NCI-H82 (cell line): ENCODE data around the gene HERPUD1.
"Not testable (repeated sequence)": the region's sequence is repeated elsewhere in the genome, so short reads cannot be mapped to it uniquely, and the experiment has no call there.

Source experiments
- DNase-seq: peaks from one replicate; lab custom pipeline; 2025; lab: John Stamatoyannopoulos, UW

Gene HERPUD1

DNA sequence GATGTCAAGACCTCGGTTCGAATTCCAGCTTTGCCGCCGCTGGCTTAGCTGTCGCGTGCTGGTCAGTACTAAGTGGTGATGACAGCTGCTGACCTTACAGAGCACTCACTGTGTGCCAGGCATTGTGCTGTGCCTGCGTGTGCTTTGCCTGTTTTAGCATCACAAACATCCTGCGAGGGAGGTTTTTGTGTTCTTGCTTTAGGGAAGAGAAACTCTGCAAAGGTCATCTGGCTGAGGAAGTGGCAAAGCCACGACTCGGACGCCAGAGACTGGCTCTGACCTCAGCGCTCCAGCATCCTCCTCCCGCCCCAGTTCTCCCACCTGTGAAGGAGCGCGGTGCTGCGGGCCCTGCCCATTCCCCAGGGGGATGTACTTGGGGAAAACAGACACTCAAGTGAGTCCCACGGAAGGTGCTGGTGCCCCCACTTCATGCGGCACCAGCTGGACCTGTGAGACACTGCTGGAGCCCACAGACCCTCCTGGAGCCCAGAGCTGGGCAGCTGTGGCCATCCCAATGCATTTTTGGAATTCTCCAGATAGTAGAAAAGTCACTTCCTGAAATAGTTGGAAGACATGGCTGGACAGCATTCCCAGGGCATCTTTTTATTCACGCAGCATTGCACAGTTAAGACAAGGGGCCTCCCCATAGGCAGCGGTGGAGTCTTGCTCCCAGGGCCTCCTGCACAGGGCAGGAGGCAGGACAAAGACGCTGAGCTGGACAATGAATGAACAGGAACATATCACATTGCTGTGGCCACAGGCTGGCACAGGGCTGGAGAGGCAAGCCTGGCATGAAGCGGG is 20.0 kb upstream of the HERPUD1 start:
- DNase-seq, result no peak

DNA sequence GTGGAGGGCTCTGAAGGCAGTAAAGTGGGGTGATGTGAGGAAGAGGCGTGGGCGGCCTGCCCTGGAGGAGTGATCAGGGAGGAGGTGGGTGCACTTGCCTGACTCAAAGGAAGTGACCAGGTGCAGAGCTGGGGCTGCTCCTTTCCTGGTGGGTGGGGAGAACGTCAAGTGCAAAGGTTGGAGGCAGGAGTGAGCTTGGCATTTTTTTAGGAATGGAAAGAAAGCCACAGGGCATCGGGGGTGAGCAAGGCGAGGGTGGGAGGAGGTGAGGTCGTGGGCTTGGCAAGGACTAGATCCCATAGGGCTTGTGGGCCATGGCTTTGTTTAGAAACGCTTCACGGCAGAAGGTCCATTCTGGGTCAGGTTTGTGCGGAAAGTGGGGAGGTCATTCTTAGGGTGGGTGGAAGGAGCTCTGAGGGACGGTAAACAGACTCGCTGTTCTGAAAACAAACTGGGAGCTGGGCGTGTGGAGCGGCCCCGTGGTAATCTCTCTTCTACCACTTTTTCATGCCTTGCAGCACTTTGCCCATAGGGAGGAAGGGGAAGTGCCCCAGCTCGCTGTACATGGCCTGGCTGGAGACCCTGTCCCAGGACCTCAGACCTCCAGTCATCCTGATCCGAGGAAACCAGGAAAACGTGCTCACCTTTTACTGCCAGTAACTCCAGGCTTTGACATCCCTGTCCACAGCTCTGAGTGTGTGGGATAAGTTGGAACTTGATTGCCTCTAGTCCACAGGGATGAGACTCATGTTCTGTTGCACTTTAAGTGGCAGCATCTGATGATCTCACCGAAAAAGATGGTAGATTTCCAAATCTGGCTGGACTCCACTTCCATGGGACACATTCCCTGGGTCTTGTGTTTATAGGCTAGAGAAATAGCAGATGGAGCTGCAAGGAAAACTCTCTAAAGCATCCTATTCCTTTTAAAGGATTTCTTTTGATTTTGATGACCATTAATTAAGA is 18.9 kb upstream of the HERPUD1 start:
- no peak for DNase-seq

DNA sequence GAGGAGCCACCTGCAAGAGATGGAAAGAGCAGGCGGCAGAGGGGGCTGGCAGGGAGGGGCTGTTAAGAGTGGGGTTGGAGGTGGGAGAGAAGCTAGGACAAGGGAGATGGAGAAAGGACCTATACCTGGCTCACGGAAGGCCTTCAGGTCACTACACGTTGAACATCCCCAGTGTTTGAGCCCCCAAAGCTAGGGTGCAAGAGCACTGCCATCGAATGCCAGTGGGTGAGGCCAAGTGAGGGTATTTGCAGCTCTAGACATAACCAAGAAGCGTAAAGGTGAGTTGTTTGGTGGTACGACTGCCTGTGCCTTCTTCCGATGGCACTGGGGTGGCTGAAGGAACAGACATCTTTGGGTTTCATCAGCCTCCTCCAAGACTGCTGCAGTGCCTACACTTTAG is 17.0 kb upstream of the HERPUD1 start:
- DNase-seq, result no peak

DNA sequence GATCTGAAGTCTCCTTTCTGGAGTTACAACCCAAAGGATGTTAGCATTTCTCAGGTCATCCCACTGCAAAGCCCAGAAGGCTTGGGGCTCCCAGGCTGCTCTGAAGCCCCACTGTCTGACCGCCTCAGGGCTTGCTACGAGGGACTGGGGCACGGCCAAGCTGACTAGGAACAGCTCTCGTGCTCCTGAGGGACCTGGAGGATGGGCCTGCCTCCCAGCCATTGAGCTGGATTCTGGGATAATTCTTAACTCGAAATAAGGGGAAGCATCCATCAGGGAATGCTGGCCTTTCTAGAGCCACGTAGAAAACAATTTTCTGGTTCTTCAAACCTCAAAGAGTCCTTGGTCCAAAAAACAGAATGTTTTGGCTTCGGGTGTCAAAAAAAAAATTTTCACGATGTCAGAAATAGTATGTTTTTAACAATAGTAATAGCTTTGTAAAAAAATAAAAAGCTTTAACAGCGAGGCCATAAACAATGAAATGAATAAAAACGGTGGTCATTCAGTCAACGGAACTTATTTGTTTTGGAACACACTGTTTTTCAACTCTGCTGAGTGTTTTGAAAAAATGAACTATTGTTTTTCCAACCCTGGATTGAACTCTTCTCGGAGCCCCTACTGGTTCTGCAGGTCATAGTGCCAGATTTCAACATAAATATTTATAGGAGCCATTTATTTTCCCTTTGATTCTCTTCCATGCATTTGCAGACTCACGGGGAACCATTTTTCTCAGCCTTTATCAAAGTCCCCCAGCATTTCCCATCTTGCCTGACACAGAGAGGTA is 16.4 kb upstream of the HERPUD1 start:
- DNase-seq, result no peak

DNA sequence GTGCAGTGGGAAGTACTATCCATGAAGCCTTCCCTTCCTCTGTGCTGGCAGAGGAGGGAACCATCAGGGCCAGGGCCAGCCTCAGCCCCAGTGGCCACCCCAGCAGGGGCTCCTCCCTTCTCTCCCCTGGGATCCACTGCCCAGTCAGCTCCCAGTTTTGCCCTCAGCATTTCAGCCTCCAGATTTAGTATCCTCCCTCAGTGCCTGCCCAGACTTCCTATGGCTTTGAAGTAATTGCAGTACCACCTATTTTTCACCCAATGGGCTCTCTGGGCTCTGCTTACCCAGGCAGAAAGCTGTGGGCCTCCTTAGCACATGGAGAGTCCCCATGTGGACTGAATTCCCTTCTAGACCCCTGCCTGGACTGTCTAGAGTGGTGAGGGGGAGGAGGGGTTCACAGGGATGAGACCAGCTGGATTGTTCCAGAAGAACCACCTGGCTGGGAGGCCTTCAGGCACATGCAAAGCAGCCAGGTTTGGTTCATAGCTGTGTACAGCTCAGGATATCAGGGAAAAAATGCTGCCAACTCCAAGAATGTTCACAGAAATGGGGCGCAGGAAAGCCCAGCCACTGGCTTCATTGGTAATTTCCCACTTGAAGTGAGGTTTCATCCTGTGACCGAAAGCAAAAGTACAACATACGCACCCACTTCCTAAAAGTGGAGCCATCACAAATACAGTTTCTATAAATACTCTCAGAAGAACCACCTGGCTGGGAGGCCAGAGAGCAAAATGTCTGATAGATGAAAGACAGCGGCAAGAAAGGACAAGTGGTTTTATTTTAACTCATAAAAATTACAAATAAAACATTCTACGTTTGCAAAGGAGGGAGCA is 15.2 kb upstream of the HERPUD1 start:
- DNase-seq, result no peak

DNA sequence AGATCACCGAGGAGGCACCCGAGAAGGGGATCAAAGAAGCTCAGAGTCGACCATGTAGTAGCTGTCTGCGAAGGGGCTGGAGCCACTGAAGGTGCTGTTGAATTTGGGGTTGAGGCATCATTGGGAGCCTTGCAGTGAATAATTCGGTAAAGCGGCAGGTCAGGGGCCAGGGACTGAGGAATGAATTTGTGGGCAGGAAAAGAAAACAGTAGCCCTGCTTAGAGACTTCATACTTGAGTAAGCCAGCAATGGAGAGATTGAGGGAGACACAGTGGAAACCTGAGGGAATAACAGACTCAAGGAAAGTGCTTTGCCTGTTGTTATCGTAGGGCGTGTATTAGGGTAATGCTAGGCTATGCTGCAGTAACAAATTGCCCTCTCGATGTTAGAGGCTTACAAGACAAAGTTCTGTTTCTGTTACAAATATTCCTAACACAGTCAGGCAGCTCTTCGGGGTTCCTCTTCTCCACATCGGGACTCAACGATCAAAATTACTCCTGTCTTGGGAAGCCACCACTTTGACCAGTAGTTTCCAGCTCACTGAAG is 13.4 kb upstream of the HERPUD1 start:
- DNase-seq, result no peak

DNA sequence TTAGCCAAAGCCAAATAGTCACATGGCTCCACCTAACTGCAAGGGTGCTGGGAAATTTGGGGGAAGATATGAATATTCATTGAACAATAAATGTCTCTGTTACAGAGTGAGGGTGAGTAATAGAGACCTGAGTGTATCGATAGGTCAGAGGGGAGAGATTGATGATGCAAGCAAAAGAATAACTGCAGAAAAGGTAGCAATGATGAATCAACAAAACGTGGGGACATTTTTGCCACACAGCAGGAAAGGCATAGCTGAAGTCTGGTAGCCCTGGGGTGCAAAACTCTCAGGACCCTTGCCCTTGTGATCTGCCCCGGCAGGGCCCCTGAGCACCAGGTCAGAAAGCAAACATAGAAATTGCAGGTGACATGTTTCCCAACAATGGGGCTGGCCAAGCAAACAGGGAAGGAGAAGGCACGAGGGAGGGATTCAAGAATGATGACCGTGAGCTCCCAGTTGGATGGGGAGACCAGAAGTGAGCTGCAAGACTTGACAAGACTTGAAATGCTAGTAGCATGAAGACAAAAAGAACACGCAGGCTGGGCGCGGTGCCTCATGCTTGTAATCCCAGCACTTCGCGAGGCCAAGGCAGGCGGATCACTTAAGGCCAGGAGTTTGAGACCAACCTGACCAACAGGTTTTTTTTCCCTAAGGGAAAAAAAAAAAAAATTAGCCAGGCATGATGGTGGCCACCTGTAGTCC is 12.7 kb upstream of the HERPUD1 start:
- no peak for DNase-seq

DNA sequence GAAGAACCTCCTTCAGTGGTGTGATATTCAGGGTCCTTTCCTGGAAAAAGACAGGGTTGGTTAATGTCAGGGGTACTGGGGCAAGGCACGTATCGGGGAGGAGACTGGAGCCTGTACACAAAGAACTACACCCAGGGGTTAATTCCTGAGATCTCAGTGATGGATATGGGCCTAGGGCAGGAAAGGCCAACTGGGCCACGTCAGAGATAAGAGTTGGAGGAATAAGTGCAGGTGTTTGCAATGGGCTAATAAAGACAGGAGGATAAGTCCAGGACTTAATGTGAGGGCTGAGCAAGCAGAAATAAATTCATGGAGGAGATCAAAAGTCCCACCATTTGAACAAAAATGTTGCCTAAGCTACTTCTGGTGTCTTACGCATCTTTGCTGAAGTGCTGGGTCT is 10.4 kb upstream of the HERPUD1 start:
- no peak for DNase-seq

DNA sequence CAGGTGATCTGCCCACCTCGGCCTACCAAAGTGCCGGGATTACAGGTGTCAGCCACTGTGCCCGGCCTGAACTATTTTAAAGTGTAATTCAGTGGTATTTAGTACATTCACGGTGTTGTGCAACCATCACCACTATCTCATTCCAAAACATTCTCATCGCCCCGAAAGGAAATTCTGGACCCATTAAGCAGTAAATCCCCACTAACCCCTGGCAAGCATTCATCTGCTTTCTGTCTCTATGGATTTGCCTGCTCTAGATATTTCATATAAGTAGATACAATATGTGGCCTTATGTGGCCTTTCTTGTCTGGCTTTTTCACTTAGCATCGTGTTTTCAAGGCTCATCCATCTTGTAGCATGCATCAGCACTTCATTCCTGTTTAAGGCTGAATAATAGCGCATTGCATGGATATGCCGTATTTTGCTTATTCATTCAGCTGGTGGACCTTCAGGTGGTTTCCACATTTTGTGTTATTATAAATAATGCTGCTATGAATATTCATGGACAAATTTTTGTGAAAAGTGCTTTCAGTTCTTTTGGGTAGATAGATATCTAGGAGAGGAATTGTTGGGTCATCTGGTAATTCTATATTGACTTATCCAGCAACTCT is 8.4 kb upstream of the HERPUD1 start:
- no peak for DNase-seq

DNA sequence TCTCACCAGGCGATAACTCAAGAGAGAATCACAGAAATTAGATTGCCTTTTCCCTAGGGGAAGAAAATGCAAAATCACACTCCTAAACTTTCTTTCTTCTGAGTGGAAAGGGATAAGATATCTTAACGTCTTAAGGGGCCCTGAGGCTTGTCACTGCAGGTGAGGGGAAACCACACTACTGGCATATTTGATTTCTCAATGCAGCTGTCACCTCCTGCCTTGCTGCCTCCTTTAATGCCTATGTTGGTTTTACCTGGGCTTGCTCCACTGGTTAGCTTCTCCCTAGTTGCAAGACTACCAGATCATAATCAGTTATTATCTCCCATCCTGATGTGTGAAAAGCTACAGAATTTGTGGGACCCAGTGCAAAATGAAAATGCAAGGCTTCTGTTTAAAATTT is 4.5 kb upstream of the HERPUD1 start:
- no peak for DNase-seq

DNA sequence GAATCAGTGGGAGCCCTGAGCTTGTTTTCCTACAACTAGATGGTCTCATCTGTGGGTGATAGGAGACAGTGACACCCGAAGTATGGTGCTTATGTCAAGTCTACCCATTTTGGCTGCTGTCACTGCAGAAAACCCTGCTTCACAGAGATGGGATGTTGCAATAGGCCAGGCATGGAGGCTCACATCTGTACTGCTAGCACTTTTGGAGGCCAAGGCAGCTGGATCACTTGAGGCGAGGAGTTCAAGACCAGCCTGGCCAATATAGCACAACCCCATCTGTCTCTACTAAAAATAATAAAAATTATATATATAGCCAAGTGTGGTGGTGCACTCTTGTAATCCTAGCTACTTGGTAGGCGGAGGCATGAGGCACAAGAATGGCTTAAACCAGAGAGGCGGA is 2.3 kb upstream of the HERPUD1 start:
- no peak for DNase-seq

DNA sequence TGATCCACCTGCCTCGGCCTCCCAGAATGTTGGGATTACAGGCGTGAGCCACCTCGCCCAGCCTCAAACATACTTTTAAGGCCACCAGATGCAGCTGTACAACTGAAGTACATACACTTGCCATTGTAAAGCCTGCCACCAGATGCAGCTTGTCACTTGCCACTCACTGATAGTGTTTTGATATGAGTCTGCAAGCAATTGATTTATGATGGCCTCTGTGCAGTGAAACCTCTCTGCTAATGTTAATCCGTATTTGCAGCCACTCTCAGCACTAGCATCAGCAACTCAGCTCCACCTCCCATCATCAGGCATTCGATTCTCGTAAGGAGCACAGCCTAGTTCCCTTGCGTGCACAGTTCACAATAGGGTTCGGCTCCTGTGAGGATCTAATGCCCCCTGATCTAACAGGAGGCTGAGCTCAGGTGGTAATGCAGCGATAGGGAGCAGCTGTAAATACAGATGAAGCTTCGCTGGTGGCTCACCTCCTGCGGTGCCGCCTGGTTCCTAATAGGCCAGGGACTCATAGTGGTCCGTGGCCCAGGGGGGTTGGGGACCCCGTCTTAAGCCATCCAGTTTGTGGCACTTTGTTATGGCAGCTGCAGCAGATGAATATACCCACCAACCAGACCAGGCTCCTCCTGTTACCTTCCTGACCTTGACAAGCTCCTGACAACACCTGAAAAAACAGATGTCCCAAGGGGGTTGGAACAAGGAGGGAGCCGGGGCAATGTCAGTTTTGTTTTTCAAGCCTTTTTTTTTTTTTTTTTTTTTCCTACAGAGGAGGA is 1.3 kb upstream of the HERPUD1 start:
- peak; percentile 88 for DNase-seq

DNA sequence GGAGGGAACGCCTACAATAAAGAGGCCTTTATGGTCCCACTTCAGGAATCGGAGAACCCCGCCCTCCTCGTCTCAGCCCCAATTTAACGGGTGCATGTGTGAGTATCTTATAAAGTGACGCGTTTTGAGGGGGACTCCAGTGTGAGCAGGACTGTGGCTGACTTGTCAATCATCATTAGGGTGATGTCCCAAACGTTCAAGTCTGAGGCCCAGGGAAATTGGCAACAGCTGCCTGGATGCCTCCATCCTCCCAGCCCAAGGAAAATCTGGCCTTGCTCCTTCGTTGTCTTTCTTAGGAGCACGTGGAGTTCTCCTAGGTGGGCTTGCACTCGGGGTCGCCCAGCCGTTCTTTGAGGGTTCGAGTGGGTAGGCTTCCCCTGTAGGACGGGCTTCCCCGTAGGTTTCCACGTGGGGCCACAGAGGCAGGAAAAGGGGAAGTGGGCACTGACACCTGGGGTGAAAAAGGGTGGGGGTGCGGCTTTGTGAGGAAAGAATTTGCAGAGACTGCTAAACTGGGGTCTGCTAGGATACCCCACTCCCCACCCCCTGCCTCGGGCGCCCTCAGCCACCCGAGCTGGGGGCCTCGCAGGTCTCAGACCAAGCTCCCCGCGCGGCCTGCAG is 561 bp upstream of the HERPUD1 start:
- DNase-seq, result peak; percentile 52

DNA sequence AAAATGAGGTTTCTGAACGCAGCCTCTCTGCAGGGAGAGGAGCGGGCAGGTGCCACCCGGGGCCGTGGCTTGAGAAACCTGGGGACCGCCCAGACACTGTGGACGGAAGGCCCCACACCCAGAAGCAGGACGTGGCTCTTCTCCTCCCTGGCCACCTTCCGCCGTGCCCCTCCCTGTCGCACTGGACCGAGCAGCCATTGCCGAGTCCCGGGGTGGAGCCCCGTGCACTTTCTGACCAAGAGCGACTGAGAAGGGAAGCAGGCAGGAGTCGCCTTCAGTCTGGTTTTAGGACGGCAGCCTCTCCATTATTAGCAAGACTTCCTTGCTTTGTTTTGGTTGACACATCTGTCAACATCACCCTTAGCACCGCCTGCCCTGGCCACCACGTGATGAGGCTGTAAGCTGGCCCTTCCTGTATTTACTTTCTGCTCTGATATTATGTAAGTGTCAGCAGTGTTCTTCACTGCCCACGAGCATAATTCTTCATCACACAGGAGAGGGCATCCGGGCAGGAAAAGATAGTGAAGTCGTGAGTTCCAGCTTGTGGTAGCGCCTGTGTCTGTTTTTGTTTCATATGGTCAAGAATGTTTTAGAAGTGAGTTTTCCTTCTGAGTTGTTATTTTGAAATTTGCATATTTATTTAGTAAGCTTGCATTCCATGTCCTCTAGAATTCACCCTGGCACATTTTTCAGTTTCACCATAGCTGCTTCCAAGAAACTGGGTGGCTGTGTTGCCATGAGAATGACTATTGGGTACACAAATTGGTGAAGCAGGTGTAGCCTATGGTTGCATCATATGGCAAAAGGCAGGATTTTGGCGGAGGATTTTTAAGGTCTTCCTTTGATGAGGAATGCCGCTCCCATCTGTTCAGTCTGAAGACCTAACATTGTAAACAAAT is 1.0 kb downstream of the HERPUD1 start:
- DNase-seq, result peak; percentile 58

DNA sequence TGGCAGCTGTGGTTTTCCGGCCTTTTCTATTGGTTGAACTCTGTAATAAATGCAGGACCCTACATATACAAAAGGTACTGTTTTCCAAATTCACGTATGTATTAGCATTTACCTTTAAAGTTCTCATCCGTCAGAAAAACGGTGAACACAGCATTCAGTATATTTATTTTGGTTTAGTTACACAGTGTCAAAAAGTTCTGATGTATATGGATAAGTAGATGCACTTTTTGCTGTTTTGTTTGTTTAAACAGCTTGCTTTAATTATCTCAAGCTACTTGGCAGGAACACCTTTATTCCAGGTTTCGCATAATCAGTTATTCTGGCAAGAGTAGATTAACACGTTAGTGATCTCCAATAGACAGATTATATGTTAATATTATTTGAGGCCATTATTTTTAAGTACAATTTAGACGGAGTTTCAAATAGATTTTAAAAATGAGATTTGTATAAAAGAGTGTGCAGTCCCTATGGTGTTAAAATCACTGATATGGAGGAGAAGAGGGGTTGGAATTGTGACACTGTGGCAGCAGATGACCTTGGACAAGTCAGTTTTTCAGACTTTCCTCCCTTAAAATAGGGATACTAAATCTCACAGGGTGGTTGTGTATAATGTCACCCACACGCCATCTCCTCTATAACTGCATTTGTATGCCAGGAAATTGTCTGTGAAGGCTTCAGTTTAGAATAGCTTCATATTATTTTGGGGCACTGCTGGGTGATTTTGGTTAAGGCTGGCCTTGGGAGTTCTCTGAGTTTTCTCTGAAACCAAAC is 2.1 kb downstream of the HERPUD1 start:
- no peak for DNase-seq

DNA sequence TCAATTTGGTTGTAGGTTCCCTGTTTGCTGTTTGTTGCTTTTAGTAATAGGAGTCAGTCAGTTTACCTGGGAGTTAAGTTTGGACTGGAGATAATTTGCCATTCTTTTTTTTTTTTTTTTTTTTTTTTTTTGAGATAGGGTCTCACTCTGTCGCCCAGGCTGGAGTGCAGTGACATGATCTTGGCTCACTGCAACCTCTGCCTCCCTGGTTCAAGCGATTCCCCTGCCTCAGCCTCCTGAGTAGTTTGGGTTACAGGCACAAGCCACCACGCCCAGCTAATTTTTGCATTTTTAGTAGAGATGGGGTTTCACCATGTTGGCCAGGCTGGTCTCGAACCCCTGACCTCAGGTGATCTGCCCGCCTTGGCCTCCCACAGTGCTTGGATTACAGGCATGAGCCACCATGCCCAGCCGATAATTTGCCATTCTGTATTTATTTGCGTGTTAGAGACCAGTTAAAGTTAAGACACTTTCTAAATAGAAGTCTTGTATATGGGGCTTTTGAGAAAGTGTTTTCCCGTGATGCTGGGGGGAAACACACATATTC is 2.7 kb downstream of the HERPUD1 start:
- not testable (repeated sequence) for DNase-seq

DNA sequence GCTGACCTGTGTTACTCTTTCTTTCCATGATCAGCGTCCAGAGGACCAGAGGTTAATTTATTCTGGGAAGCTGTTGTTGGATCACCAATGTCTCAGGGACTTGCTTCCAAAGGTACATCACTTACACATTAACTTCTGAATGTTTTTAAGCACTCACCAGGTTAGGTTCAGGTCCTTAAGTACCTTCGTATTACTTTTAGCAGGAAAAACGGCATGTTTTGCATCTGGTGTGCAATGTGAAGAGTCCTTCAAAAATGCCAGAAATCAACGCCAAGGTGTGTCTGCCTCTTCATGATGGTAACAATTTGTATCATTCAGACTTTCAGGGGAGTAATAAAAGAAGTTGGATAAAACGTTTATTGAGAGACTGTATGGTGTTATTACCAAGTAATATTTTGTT is 3.3 kb downstream of the HERPUD1 start:
- DNase-seq, result no peak
